SIG-M5 treated with dmso at 0.1 percent for 504 hours (cell line): Measurements from ENCODE around the gene TM4SF4.
A peak's percentile ranks its signal among the peaks of the same experiment; 100 is the strongest.

ENCODE experiments used
- DNase-seq: peaks from one replicate; lab custom pipeline; 2025; ENCODE audit not compliant: unreplicated experiment; lab: John Stamatoyannopoulos, UW

TM4SF4 gene

DNA sequence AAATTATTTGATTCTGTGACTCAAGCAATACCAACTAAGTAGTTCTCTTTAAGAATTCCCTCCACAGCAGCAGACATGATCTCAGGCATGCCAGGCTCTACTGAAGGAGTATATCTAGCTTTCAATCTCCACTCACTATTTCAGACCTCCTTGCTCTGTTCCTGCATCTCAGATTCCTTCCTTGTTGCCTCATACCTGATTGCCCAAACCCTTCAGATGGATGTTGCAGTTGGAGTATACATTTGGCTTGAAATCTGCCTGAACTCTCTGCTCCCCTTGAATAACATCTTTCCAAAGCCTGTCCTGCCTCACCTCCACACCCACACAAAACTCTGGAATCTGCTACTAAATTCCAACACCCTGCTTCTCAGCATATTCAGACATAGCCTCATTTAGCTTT is 19.8 kb upstream of the TM4SF4 start:
- no peak for DNase-seq

DNA sequence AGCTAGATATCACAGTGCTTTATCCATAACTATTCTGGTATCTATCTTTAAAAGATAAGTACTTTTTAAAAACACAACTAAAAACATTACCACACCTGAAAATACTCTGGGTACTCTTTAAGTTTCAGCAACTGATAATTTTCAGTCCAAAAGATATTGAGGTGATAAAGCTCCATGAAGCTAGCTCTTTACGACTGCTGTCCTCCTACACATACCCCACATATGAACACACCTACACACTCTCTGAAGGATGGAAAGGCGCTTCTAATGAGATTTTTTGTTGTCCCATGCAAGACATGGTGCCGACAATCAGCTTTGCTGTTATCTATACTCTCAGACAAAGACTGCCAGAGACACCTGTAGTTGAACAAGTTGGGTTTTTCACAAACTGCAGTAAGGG is 19.1 kb upstream of the TM4SF4 start:
- DNase-seq = no peak

DNA sequence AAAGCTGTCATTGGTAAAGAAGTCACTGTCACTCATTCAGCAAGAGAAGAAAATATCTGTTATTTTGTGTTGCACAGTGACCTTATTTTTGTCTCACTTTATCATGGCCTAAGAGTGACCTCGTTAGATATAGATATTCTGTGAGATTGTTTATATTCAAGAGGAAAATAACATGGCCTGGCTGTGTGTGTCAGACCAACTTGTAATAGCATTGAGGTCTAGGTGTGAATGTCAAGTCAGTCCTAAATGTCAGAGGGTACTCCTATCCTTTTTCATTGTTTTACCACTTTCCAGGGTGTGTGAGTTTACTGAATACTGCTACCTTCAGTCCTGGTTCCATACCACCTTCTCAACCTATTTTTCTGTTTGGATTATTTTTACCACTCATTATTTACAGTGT is 18.5 kb upstream of the TM4SF4 start:
- DNase-seq = no peak

DNA sequence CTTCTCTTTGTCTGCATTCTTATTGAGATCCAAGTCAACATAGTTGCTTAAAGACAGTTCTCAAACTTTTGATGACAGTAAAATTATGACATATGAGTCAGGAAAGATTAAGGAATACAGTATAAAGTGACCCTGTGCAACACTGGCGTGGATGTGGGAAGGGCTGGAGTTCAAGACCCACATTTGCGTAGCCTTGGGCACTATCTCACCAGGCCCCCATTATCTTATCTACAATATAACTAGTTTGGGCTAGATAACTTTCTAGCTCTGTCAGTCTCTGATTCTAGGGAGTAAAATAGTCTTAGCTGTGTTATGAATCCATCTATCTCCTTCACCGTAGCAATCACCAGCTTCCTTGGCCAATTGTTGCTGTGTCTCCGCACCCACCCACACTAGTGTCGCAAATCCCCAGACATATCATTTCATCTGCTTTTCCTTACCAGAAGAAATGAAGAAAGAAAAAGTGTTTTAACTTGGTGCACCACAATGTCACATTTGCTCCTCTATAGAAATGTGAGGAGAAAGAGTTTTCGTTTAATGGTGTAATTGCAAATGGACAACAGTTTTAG is 14.9 kb upstream of the TM4SF4 start:
- no peak for DNase-seq

DNA sequence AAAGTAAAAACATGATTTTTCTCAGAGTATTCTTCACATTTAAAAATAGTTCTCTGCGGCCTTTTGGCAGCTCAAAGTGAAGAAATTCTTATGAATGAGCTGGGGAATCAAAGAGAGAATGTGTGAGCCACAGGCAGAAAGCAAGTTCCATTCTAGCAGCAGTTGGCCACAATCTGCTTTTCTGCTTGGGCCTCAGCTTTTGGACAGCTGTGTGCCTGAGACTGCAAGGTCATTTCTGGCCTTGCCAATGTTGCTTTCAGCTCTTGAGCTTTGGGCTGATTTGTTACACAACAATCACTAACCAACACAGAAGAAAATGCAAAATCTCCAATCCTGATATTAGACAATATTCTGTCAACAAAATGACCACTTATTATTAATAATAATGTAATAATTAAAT is 14.4 kb upstream of the TM4SF4 start:
- no peak for DNase-seq

DNA sequence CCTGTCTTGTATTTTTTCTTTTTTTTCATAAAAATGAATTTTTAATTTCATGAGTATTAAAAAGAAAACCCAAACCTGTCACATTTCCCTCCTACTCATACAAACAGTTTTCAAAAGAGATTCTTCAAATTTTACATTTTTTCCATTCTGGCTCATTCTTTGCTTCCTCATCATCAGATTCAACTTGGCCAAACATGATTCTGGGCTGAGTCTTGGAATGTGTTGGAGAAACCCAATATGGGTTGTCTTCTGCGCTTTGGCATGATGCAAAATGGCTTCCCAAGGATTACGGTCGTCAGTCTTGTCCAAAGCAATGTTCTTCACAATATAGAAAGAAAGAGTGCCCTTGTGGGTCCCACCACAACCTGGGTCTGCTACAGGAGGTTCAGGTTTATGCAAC is 12.4 kb upstream of the TM4SF4 start:
- DNase-seq = no peak

DNA sequence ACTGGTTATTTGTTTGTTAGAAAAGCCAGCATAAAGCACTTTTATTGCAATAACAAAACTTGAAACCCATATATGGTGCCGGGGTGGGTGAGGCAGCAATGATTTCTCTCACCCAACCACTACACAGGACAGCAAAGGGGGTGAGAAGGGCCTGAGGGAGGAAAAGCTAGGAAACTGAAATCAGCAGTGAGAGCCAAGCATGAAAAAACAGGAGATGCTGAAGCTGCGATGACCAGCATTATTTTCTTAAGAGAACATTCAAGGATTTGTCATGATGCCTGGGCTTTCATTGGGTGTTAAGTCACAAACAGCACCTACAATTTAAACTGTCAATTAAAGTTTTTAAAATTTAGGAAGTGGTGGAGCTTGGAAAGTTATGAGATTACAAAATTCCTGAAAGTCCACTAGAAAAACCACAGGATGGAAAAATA is 11.9 kb upstream of the TM4SF4 start:
- no peak for DNase-seq

DNA sequence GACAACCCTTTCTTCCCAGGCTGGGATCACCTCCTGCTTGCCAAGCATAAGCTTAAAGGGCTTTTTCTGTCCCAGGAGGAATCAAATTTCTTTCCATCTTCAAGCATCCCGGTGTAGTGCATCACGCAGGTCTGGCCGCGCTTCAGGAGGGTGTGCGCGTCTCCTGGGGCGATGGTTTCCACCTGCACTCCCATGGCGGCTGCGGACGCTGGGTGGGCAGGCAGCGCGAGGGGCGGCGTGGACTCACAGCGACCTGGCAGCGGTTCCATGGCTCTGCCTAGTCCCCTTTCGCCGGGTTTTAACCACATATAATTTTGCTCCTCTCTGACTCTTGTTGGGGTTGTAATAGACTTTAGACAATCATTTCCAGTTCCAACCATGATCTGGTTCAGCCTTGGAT is 10.6 kb upstream of the TM4SF4 start:
- no peak for DNase-seq

DNA sequence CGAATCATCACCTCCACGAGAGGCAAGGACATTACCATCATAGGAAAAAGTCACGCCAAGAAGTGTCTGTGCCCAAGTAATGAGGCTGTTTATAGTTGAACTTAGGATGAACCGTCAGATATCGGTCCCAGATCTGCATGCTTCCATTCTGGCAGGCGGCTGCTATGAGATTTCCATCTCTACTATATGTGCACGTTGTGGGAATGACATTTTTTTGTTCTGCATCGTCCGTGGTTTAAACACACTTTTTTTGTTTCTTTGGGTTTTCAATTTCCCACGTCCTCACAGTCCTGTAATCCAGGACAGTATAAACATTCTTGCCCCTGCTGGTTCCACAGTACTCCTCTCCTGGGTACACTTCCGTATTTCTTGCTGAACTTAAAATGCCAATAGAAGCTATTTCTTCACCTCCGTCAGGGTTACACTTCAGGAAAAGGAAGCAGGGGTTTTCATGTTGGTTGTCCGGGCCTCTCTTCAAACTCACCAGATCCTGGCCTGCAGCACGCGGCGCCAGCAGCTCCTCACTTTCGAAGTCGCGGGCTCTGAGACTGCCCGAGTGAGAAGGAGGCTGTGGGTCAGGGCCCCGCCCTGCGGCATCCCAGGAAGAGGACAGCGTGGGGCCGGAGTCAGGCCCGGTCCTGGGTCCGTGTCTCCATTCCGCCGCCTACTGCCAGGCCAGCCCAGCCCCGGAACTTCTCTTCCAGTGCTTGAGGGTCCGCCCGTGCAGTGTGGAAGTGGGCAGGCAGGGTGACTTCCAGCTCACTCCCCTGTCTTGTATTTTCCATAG is 9.8 kb upstream of the TM4SF4 start:
- no peak for DNase-seq

DNA sequence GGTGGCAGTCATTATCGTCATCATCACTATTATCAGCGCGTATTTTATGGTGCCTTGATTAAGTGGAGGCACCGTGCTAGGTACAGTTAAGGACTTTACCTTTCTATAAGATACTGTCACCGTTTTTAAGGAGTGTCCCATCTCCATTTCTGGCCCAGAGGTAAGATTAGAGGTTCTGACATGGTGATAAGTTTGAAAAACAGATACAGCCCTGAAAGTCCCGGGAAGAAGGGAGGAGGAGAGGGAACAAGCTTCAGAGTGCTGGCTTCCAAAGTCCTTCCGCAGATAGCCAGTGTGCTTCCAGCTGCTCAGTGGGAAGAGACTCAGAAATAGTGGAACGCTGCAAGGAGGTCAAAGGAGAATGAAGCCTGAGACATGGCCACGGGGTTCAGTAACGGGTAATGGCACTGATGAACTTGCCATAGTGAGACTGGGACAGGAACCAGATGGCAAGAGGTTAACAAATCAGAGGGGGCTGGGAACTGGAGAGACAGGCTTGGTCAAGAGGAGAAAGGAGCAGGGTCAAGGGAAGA is 9.1 kb upstream of the TM4SF4 start:
- DNase-seq = no peak

DNA sequence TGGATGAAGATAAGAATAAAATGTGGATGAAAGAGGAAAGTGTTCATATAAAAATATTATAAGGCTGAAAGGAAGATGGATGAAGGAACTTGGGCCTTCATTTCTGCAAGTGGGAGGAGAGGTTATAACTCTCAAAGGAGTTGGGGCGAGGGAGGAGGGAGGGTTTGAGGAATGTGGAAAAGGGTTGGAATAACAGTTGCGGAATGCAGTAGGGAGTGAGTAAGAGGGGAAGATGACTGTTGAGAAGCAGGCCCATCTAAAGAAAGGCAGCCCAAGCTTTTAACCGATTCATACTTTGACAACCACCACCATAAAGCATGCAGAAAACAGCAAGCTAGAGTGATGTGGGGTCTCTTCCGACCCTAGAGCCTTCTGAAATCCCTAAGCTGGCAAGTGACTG is 8.3 kb upstream of the TM4SF4 start:
- DNase-seq = no peak

DNA sequence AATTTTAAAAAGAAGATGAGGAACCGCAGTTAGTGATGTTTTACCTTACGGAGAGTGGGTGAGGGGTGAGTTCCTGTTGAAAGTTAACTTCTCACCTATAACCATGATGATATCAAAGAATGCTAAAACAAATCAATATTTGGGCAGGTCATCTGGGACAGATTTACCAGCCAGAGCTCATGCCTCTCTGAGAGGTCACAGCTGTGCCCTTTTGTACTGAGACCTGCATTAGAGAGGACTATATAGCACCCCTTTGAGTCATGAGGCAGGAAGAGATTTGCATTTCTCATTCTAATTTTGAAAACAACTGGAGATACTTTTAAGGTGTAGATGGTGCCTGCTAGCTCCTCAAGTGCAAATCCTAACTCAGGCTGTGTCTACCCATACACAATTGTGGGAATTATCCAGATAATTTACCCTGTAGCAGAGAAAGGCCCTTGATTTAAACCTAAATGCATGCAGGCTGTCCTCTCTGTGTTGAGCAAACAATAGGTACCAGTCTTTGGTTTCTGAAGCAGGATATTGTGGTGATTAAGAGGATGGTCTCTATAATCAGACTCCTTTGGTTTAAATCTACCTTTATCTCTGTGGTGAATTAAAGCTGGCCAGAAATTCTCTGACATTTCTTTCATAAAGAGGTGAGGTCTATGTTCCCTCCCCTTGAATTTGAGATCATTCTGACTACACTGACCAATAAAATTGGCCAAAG is 5.8 kb upstream of the TM4SF4 start:
- no peak for DNase-seq

DNA sequence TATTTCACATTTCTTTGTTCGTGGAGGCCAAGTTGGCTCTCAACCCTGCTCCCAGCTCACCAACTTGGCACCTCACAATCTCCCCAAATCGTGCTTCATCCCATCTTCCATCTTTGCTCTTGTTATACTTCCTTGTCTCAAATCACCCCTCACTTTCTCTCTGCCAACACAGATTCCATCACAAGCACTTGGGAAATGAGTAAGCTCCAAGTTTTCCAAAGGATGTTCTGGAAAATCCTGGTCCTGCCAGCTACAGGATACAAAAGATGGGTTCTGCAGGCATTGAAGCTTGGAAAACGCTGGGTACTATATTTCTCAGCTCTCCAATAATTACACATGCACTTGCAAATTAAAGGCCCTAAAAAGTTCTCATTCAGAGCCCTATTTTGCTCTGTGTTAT is 4.1 kb upstream of the TM4SF4 start:
- no peak for DNase-seq

DNA sequence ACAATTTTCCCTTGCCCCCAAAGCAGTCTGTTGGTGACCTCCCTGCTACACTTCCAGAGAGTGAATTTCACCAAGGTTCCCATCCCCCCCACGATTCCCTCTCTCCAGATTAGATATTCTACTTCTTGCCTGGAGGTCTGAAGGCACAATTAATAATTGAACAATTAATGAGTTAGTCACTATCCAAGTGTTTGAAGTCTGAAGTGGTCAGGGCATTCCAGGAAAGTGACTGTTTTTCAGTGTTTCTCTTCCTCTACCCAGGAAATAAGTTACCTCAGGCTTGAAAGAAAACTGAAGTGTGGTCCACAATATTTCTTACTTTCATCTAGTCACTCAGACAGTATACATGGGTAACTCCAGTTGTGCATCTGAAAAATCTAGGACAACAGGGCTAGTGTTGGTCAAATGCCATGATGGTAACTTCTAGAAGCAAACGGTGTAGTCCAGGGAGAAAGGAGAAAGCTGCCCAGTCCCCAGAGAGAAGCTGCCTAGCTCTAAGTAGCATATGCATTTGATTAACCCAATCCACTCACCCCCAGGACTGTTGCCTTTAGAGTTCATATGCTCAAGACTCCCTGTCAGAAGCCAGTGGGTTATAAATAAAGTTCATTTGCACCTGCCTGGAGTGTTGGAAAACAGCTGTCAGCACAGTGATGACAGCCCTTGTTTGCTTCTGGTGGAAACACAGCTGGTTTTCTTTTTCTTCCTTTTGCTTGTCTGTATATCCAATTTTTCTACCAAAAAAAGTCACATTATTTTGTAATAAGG is 2.3 kb upstream of the TM4SF4 start:
- DNase-seq = no peak

DNA sequence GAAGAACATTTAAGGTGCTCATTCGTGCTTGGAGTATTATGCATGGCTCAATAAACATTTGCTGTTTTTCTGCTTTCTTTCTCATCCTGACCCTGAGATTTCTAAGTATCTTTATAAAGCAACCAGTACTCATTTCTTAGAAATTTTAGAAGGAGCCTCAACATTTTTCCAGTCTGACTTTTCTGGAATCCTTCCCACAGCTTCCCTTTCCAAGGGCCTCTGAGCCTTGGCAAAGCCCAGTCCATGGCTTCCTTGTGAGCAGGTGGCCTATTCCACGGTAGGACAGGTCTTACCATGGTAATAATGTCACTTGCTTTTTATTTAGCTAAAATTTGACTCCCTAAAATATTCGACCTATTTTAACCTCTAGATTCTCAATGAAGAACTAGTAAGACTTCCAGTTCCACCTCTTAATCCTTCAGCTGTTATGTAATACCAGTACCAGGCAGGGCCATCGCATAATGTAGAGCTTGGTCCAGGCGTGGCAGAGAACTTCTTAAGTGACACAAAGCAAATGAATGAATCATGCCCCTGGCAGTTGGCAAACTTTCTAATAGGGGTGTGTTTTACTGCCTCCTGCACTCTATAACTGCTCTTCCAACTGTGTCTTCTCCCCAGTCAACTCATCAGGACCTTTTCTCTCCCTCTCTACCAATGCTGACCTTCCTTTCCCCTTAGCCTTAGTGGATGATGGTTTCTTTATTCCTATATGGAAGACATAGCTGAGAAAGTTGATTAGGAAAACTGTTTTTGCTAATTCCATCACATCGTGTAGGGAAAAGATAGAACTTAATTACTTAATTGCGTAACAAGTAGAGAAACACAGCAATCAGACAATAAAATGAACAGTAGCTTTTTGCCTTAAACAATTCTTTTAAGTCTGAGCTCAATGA is 894 bp upstream of the TM4SF4 start:
- peak; percentile 82 for DNase-seq

DNA sequence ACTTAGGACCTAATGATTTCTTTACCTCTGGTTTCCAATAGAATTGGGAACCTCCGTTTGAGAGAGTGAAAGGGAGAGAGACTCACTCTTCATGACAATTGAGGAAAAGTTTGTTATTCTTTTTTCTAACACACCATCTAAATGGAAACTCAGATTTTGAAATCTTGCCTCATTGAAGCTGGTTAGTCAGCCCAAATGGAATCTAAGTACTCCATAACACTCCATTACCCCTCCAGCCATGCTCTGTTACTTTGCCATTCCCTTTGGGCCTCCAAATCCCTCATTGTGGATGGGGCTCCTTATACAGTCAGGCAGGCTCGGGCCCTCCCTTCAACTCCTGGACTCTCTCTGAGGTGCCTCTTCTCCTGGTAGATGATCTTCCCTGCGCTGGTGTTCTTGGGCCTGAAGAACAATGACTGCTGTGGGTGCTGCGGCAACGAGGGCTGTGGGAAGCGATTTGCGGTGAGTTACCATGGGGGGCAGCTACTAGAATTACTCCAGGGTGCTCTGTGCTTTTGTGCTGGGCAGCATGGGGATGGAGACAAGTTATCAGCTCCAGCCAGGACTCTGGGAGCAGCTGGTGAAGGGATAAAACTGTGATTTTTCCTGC is 1.1 kb downstream of the TM4SF4 start:
- no peak for DNase-seq

DNA sequence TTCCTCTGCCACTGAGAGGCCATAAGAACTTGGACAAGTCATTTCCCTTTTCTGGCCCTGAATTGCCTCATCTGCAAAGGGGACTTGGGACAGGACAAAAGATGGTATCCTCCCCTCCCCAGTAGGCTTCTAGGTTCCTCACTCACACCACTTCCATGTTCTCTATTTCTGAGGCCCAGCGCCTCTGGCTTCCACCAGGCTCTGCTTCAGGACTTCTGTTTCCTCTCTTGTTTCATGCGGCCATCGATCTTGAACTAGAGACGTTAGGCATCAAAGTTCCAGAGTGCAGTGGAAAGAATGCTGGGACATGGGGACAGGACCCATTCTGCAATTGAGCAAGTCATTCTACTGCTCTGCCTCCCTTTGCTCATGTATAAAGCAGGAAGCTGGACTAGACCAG is 1.7 kb downstream of the TM4SF4 start:
- DNase-seq = peak; percentile 20

DNA sequence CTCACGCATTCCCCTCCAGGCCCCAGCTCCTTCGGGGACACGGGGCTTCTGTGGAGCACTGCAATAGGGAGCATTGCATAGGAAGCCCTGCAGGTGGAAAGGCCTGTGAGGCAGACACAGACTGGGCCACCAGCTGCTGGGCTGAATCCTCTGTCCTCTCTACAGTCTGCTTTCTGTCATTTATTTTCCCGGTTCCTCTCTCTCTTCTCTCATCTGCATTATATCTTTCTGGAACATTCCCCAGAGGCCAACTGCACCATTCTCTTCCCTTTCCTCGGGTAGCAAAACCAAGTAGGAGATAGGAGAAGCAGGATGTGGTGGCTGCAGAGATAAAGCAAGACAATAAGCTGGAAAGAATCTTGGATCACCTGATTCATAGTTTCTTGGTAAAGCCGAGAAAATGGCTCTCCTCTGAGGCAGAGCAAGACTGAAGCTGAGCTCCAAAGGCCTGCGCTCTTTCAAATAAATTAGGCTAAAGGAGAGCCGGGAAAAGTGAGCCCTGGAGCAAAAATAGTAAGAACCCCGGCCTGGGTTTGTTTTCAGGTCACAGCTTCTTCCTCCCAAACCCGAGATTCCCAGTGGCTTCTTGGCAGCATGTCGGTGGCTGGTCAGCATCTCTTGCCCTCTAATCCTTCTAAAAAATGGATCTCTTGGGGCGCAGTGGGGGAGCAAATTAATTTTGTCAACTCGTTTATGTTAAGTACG is 5.3 kb downstream of the TM4SF4 start:
- DNase-seq = no peak

DNA sequence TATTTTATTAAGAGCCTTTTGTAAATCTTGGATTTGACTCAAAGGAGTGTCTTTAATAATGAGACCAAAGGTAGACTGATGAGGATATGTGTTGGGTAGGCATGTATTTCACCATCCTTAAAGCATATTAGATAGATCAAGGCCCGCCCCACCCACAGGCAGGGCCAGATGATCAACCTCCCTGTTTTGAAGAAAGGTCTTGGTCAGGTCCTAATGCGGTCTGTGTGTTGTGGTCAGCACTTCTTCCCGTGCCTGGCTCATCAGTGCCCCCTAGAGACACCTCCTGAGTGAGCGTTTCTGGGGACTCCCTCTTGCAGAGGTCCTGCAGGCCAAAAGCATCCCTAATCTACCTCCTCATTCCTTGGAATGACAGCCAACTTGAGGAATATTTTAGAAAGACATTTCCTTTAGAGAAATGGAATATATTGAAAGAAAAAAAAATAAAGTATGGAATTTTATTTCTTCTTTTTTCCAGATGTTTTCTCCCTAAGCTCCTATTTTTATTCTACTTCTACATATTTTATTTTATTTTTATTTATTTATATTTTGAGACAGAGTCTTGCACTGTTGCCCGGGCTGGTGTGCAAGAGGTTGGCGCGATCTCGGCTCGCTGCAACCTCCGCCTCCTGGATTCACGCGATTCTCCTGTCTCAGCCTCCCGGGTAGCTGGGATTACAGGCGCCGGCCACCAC is 6.0 kb downstream of the TM4SF4 start:
- DNase-seq = peak; percentile 68
